Breast epithelium (tissue), 3 donors: ENCODE results near the gene PITRM1.

Experiments
- CTCF ChIP-seq, 3 donors: fragments of 450-650 bp; IDR thresholded peaks; one replicate each; pipeline ENCODE4 v1.5.1; 2016 to 2017; ENCODE audit warnings: antibody characterized with exemption in 3 of 3, mild to moderate bottlenecking in 3 of 3, moderate library complexity in 3 of 3
- POLR2A ChIP-seq: fragments of 450-650 bp; IDR thresholded peaks from one replicate; pipeline ENCODE4 v1.6.1; 2016; ENCODE audit warnings: antibody characterized with exemption, mild to moderate bottlenecking, moderate library complexity
- POLR2AphosphoS5 ChIP-seq, 3 donors: sonication (generic); formaldehyde crosslinking; IDR thresholded peaks; one replicate each; pipeline ENCODE4 v1.6.1; 2017; ENCODE audit warnings: antibody characterized with exemption in 3 of 3

- TF ChIP-seq POLR2A (no peak), CTCF (IDR thresholded peaks at IDR 0.05) (no peak), POLR2AphosphoS5 (IDR thresholded peaks at IDR 0.05) (no peak)
These were observed 13.4 kb downstream of the PITRM1 start for GRCh38 chr10:3159152-3159551.
